K562 (cell line): ENCODE results near the gene UMODL1. TPM values are rescaled to one million over a fixed set of nuclear protein-coding genes. Genes with fewer than 3 reads are reported as not detected.

ENCODE experiments used
- ATAC-seq: fragments of 200-7000 bp; cut with Tn5 transposase; 3 replicates; pipeline ENCODE4 v1.9.1; 2020; ENCODE audit warnings: moderate library complexity
- BruUV-seq: library from RNA; stranded (reverse); fragments of 400-500 nt; replicated peaks from 2 replicates; lab custom pipeline; 2021; lab: Mats Ljungman, UMichigan
- CTCF ChIA-PET: fragments of 300-600 bp; formaldehyde crosslinking; extraction: SDS; loops from one replicate; lab custom pipeline; 2021; ENCODE audit warnings: low intra/inter-chr PET ratio; lab: Yijun Ruan, JAX
- POLR2A ChIA-PET: fragments of 300-600, 350-650 bp; sonication (Branson Sonifier 250); formaldehyde crosslinking; extraction: SDS; loops from one replicate; lab custom pipeline; 2021; ENCODE audit warnings: antibody characterized with exemption, inconsistent platforms; lab: Yijun Ruan, JAX
- DNase-seq, 4 experiments: peaks; one replicate each; pipeline versions ENCODE4 v3.0.0 to v3.0.0-alpha.2; 2011 to 2018; ENCODE audit warnings: low spot score in 3 of 4, mixed read lengths in 3 of 4; ENCODE audit errors: extremely low read depth in 1 of 4
- FAIRE-seq: peaks from 2 replicates; lab custom pipeline; 2011; peaks lifted over from hg19 to GRCh38; lab: Jason Lieb, UNC
- H2AFZ ChIP-seq: 2 replicates; pipeline ENCODE4 v1.6.0; 2011; ENCODE audit warnings: low read depth, low read length, control low read depth, inconsistent platforms
- H3K27ac ChIP-seq: fragments of 200-600 bp; 3 replicates; pipeline ENCODE4 v1.8.0; 2011; ENCODE audit warnings: low read depth, mild to moderate bottlenecking, control low read depth, inconsistent platforms, low read length, moderate library complexity, mixed read lengths; ENCODE audit errors: extremely low read depth
- H3K27me3 ChIP-seq, 2 experiments: fragments of 300-600 bp in 1 of 2; 2 replicates in 1 of 2; 3 replicates in 1 of 2; pipeline versions ENCODE4 v1.6.0 to v1.8.0; 2011; ENCODE audit warnings: inconsistent platforms in 2 of 2, low read length in 2 of 2, mild to moderate bottlenecking in 1 of 2, mixed read lengths in 1 of 2, moderate library complexity in 1 of 2; ENCODE audit not compliant: control insufficient read depth in 2 of 2, insufficient read depth in 2 of 2
- H3K36me3 ChIP-seq: fragments of 300-600 bp; 3 replicates; pipeline ENCODE4 v1.8.0; 2011; ENCODE audit warnings: mild to moderate bottlenecking, low read length, inconsistent platforms; ENCODE audit not compliant: control insufficient read depth, insufficient read depth
- H3K4me1 ChIP-seq, 2 experiments: fragments of 200-600 bp in 1 of 2; replicated peaks in 1 of 2; 2 replicates in 1 of 2; 3 replicates in 1 of 2; pipeline versions ENCODE4 v1.5.1 to v1.8.0; 2011; ENCODE audit warnings: inconsistent platforms in 2 of 2, low read length in 2 of 2, mild to moderate bottlenecking in 1 of 2, mixed read lengths in 1 of 2, moderate library complexity in 1 of 2; ENCODE audit not compliant: control insufficient read depth in 2 of 2, insufficient read depth in 2 of 2
- H3K4me2 ChIP-seq: 2 replicates; pipeline ENCODE4 v1.6.1; 2011; ENCODE audit warnings: low read length, control low read depth, inconsistent platforms, mixed read lengths; ENCODE audit not compliant: insufficient read depth
- H3K4me3 ChIP-seq: fragments of 200-600 bp; sonication (generic), shearing (Covaris generic); 2 replicates; pipeline ENCODE4 v1.5.1; 2016; ENCODE audit warnings: control low read depth, inconsistent platforms
- H3K79me2 ChIP-seq: fragments of 200-600 bp; 3 replicates; pipeline ENCODE4 v1.8.0; 2011; ENCODE audit warnings: low read length, inconsistent platforms; ENCODE audit not compliant: control insufficient read depth, insufficient read depth
- H3K9ac ChIP-seq, 2 experiments: 2 replicates each; pipeline versions ENCODE4 v1.6.0 to v1.6.1; 2011; ENCODE audit warnings: low read depth in 2 of 2, low read length in 2 of 2, control low read depth in 1 of 2, inconsistent platforms in 1 of 2, mild to moderate bottlenecking in 1 of 2, mixed read lengths in 1 of 2; ENCODE audit not compliant: insufficient read depth in 1 of 2
- H3K9me1 ChIP-seq: one replicate; pipeline ENCODE4 v1.6.0; 2011; ENCODE audit warnings: inconsistent platforms, mild to moderate bottlenecking, low read length, moderate library complexity; ENCODE audit not compliant: control insufficient read depth, insufficient read depth
- H3K9me3 ChIP-seq: replicated peaks from 2 replicates; pipeline ENCODE4 v1.5.1; 2011; ENCODE audit warnings: low read depth, low read length, inconsistent platforms; ENCODE audit not compliant: control insufficient read depth, insufficient read depth
- H4K20me1 ChIP-seq: replicated peaks from 2 replicates; pipeline ENCODE4 v1.6.1; 2011; ENCODE audit warnings: low read length, inconsistent platforms, mixed read lengths; ENCODE audit not compliant: control insufficient read depth, insufficient read depth
- ERF ChIP-seq: fragments of 450-650 bp; formaldehyde crosslinking; IDR thresholded peaks from 2 replicates; pipeline ENCODE4 v1.4.0; 2020; ENCODE audit warnings: mild to moderate bottlenecking, mixed read lengths
- L3MBTL2 ChIP-seq: fragments of 450-650 bp; IDR thresholded peaks from 2 replicates; pipeline ENCODE4 v1.6.1; 2016; ENCODE audit warnings: mild to moderate bottlenecking, moderate library complexity
- SOX6 ChIP-seq: fragments of 450-650 bp; IDR thresholded peaks from 2 replicates; pipeline ENCODE4 v1.6.1; 2014; ENCODE audit warnings: mild to moderate bottlenecking
- ZNF444 ChIP-seq: fragments of 250-450 bp; sonication (Bioruptor Pico); IDR thresholded peaks from 2 replicates; pipeline ENCODE4 v1.4.0; 2020; ENCODE audit warnings: mild to moderate bottlenecking, moderate library complexity
- ZNF76 ChIP-seq: fragments of 250-450 bp; sonication (Bioruptor Pico); IDR thresholded peaks from 2 replicates; pipeline ENCODE4 v1.4.0; 2020; ENCODE audit warnings: mild to moderate bottlenecking, moderate library complexity, borderline replicate concordance
- WGBS: fragments of 100-300 bp; shearing (Covaris generic); methylation state at CpG from one replicate; pipeline ENCODE4 v1.1.6; 2016; ENCODE audit warnings: low coverage, mixed read lengths; ENCODE audit not compliant: insufficient coverage; ENCODE audit errors: missing lambda C conversion rate; 5-methylcytosine and 5-hydroxymethylcytosine counted together
- in situ Hi-C: fragments of 300-500 bp; cut with MboI; formaldehyde crosslinking; loops from 4 replicates; pipeline ENCODE4 v1.15.0; 2018; ENCODE audit warnings: inconsistent platforms, mixed read lengths
- intact Hi-C: fragments of 100-400 bp; cut with micrococcal nuclease; formaldehyde crosslinking; loops from 2 replicates; pipeline ENCODE4 v1.14.2; 2022
- polyA plus RNA-seq, 8 experiments: library from polyadenylated mRNA; depleted of rRNA in 4 of 8; stranded (reverse) in 5 of 8; unstranded in 3 of 8; fragments of >200 nt; fragmentation: Nextera tagmentation in 2 of 8; fragmentation: Illumina TruSeq in 1 of 8; extraction: Ambion mirVana in 2 of 8; extraction: Trizol in 1 of 8; gene quantifications; 2 replicates each; pipeline versions ENCODE4 v1.2.1 to v1.2.3, GENCODE V29; 2011 to 2014; ENCODE audit warnings: inconsistent platforms in 1 of 8, missing spikeins in 1 of 8
- total RNA-seq, 7 experiments: library from RNA; depleted of rRNA in 6 of 7; stranded (reverse); fragments of >200 nt in 6 of 7; fragmentation: Illumina TruSeq in 2 of 7; extraction: Trizol in 2 of 7; gene quantifications; 2 replicates each; pipeline versions ENCODE4 v1.2.1 to v1.2.3, GENCODE V29; 2011 to 2021; ENCODE audit warnings: low replicate concordance in 1 of 7

Gene UMODL1
- total and polyA plus RNA-seq, 9 of the 15 experiments (the other 6 are each of a cell fraction or from before 2014, with no cell fraction given) = not detected

- H2AFZ ChIP-seq = no peak overlapping the region
- H3K4me2 ChIP-seq = no peak overlapping the region
- BruUV-seq = no TSS peak
- TF ChIP-seq L3MBTL2 (peak; percentile 69), ZNF76 (CRISPR knock-in tag) (no peak), ERF (CRISPR knock-in tag) (no peak), SOX6 (no peak), ZNF444 (no peak)
- WGBS = 2% methylated on average over 21 of the region's 21 CpGs
- no peaks in the 10 kb centered on the region for H3K9me3 ChIP-seq
- no peak overlapping the region for H3K27ac ChIP-seq
- no peak for DNase-seq
- no peak for ATAC-seq
- no peaks in the 10 kb centered on the region for H3K36me3 ChIP-seq
- H3K27me3 ChIP-seq = peaks cover 25 to 54% of the 10 kb centered on the region in 2 experiments
- in situ Hi-C loops = no loop called here
- CTCF ChIA-PET = no interaction called here
- no peaks in the 10 kb centered on the region for H4K20me1 ChIP-seq
- FAIRE-seq = no peak
- no peaks in the 10 kb centered on the region for H3K79me2 ChIP-seq
- POLR2A ChIA-PET = interaction anchor here (0.6 kb wide), 1 partner anchor 698 kb away, joined by 3 read pairs; no protein-coding TSS in a partner anchor
- H3K4me3 ChIP-seq = no peak overlapping the region
- intact Hi-C loops = no loop called here
- H3K4me1 ChIP-seq = no peaks in the 10 kb centered on the region
- H3K9me1 ChIP-seq = no peaks in the 10 kb centered on the region
- no peak overlapping the region for H3K9ac ChIP-seq
Observed at GRCh38 chr21:42191696-42192595, 120.8 kb downstream of the UMODL1 start.

Other genes with a start within 250 kb of the UMODL1 start
- 6.2 and 10.0 TPM in 2 replicates for gene PRDM15, start 192.0 kb upstream of the UMODL1 start, total RNA-seq (2014; rRNA removed)
- gene PRDM15, start 192.0 kb upstream of the UMODL1 start, total RNA-seq (2014; rRNA removed; fragmentation: Illumina TruSeq; extraction: Trizol) = 2.9 and 4.4 TPM in 2 replicates
- 6.0 and 6.6 TPM in 2 replicates for gene PRDM15, start 192.0 kb upstream of the UMODL1 start, total RNA-seq (2015; rRNA removed; fragmentation: Illumina TruSeq; extraction: Trizol)
- 7.6 and 9.2 TPM in 2 replicates for gene PRDM15, start 192.0 kb upstream of the UMODL1 start, total RNA-seq (2021)
- 6.6 and 12.2 TPM in 2 replicates for gene PRDM15, start 192.0 kb upstream of the UMODL1 start, polyA plus RNA-seq (2011; rRNA removed)
- gene PRDM15, start 192.0 kb upstream of the UMODL1 start, polyA plus RNA-seq (2014; fragmentation: Illumina TruSeq; extraction: Trizol) = 6.0 and 6.2 TPM in 2 replicates
- gene PRDM15, start 192.0 kb upstream of the UMODL1 start, polyA plus RNA-seq (2014; fragmentation: Nextera tagmentation; extraction: Ambion mirVana) = 1 to 10 TPM in 1 of 2 experiments, under 1 TPM in 1; 0.93 to 1.0 TPM
- gene PRDM15, start 192.0 kb upstream of the UMODL1 start, polyA plus RNA-seq (2014; rRNA removed) = 7.1 and 8.5 TPM in 2 replicates
- 15.1 and 20.2 TPM in 2 replicates for gene C2CD2, start 117.3 kb upstream of the UMODL1 start, total RNA-seq (2014; rRNA removed)
- 11.6 and 12.1 TPM in 2 replicates for gene C2CD2, start 117.3 kb upstream of the UMODL1 start, total RNA-seq (2014; rRNA removed; fragmentation: Illumina TruSeq; extraction: Trizol)
- gene C2CD2, start 117.3 kb upstream of the UMODL1 start, total RNA-seq (2015; rRNA removed; fragmentation: Illumina TruSeq; extraction: Trizol) = 14.0 and 14.5 TPM in 2 replicates
- gene C2CD2, start 117.3 kb upstream of the UMODL1 start, total RNA-seq (2021) = 19.0 and 19.6 TPM in 2 replicates
- 21.6 and 27.5 TPM in 2 replicates for gene C2CD2, start 117.3 kb upstream of the UMODL1 start, polyA plus RNA-seq (2011; rRNA removed)
- gene C2CD2, start 117.3 kb upstream of the UMODL1 start, polyA plus RNA-seq (2014; fragmentation: Illumina TruSeq; extraction: Trizol) = 9.1 and 10.9 TPM in 2 replicates
- gene C2CD2, start 117.3 kb upstream of the UMODL1 start, polyA plus RNA-seq (2014; fragmentation: Nextera tagmentation; extraction: Ambion mirVana) = 1 to 10 TPM; 1.3 to 1.6 TPM
- gene C2CD2, start 117.3 kb upstream of the UMODL1 start, polyA plus RNA-seq (2014; rRNA removed) = 9.5 and 13.5 TPM in 2 replicates
- 7.4 and 8.6 TPM in 2 replicates for gene ZBTB21, start 61.0 kb upstream of the UMODL1 start, total RNA-seq (2014; rRNA removed)
- gene ZBTB21, start 61.0 kb upstream of the UMODL1 start, total RNA-seq (2014; rRNA removed; fragmentation: Illumina TruSeq; extraction: Trizol) = 10.7 and 10.8 TPM in 2 replicates
- gene ZBTB21, start 61.0 kb upstream of the UMODL1 start, total RNA-seq (2015; rRNA removed; fragmentation: Illumina TruSeq; extraction: Trizol) = 10.4 and 10.7 TPM in 2 replicates
- 15.2 and 16.2 TPM in 2 replicates for gene ZBTB21, start 61.0 kb upstream of the UMODL1 start, total RNA-seq (2021)
- gene ZBTB21, start 61.0 kb upstream of the UMODL1 start, polyA plus RNA-seq (2011; rRNA removed) = 8.7 and 10.7 TPM in 2 replicates
- 8.4 and 11.4 TPM in 2 replicates for gene ZBTB21, start 61.0 kb upstream of the UMODL1 start, polyA plus RNA-seq (2014; fragmentation: Illumina TruSeq; extraction: Trizol)
- gene ZBTB21, start 61.0 kb upstream of the UMODL1 start, polyA plus RNA-seq (2014; fragmentation: Nextera tagmentation; extraction: Ambion mirVana) = 1 to 10 TPM; 2.2 to 2.6 TPM
- 3.8 and 5.6 TPM in 2 replicates for gene ZBTB21, start 61.0 kb upstream of the UMODL1 start, polyA plus RNA-seq (2014; rRNA removed)
- gene ABCG1, start 147.8 kb downstream of the UMODL1 start, total RNA-seq (2014; rRNA removed) = 0.12 TPM in 1 of 2 replicates, not detected in the other
- gene ABCG1, start 147.8 kb downstream of the UMODL1 start, total RNA-seq (2014; rRNA removed; fragmentation: Illumina TruSeq; extraction: Trizol) = not detected in 2 replicates
- 0.04 and 0.08 TPM in 2 replicates for gene ABCG1, start 147.8 kb downstream of the UMODL1 start, total RNA-seq (2015; rRNA removed; fragmentation: Illumina TruSeq; extraction: Trizol)
- 0.07 and 0.09 TPM in 2 replicates for gene ABCG1, start 147.8 kb downstream of the UMODL1 start, total RNA-seq (2021)
- not detected in 2 replicates for gene ABCG1, start 147.8 kb downstream of the UMODL1 start, polyA plus RNA-seq (2011; rRNA removed)
- not detected in 2 replicates for gene ABCG1, start 147.8 kb downstream of the UMODL1 start, polyA plus RNA-seq (2014; fragmentation: Illumina TruSeq; extraction: Trizol)
- not detected for gene ABCG1, start 147.8 kb downstream of the UMODL1 start, polyA plus RNA-seq (2014; fragmentation: Nextera tagmentation; extraction: Ambion mirVana)
- gene ABCG1, start 147.8 kb downstream of the UMODL1 start, polyA plus RNA-seq (2014; rRNA removed) = not detected in 2 replicates
- gene TFF3, start 244.1 kb downstream of the UMODL1 start, total RNA-seq (2014; rRNA removed) = not detected in 2 replicates
- not detected in 2 replicates for gene TFF3, start 244.1 kb downstream of the UMODL1 start, total RNA-seq (2014; rRNA removed; fragmentation: Illumina TruSeq; extraction: Trizol)
- gene TFF3, start 244.1 kb downstream of the UMODL1 start, total RNA-seq (2015; rRNA removed; fragmentation: Illumina TruSeq; extraction: Trizol) = not detected in 2 replicates
- gene TFF3, start 244.1 kb downstream of the UMODL1 start, total RNA-seq (2021) = 0.72 and 0.78 TPM in 2 replicates
- 0.07 TPM in 1 of 2 replicates, not detected in the other for gene TFF3, start 244.1 kb downstream of the UMODL1 start, polyA plus RNA-seq (2011; rRNA removed)
- gene TFF3, start 244.1 kb downstream of the UMODL1 start, polyA plus RNA-seq (2014; fragmentation: Illumina TruSeq; extraction: Trizol) = not detected in 2 replicates
- not detected for gene TFF3, start 244.1 kb downstream of the UMODL1 start, polyA plus RNA-seq (2014; fragmentation: Nextera tagmentation; extraction: Ambion mirVana)
- not detected in 2 replicates for gene TFF3, start 244.1 kb downstream of the UMODL1 start, polyA plus RNA-seq (2014; rRNA removed)